GM13977 (cell line): ENCODE measurements around the gene SCRN1.

Source experiments
- DNase-seq: peaks from one replicate; pipeline ENCODE4 v3.0.0; 2012; ENCODE audit warnings: low spot score
- CTCF ChIP-seq: IDR thresholded peaks from 2 replicates; pipeline ENCODE4 v1.5.1; 2012; ENCODE audit warnings: mild to moderate bottlenecking, control low read depth; ENCODE audit not compliant: insufficient read depth; ENCODE audit errors: extremely low read depth, missing control alignments
- in situ Hi-C: fragments of 300-500 bp; cut with MboI; formaldehyde crosslinking; loops from one replicate; pipeline ENCODE4 v1.12.0; 2022; ENCODE audit warnings: low sequenced_read_pairs, low pct_unique_long_range_greater_than_20kb, mixed read lengths, inconsistent platforms; ENCODE audit not compliant: unreplicated experiment

Gene SCRN1

GRCh38 chr7:29926216-29926615 is 63.4 kb downstream of the SCRN1 start:
- no peak for DNase-seq
- TF ChIP-seq CTCF: no peak
- in situ Hi-C loops: no loop called here

- no peak for TF ChIP-seq CTCF
- in situ Hi-C loops: no loop called here
- DNase-seq: no peak
Observed at GRCh38 chr7:29924684-29925083, 64.9 kb downstream of the SCRN1 start.

- in situ Hi-C loops: no loop called here
- DNase-seq: no peak
Observed at GRCh38 chr7:29924006-29924405, 65.6 kb downstream of the SCRN1 start.

GRCh38 chr7:29922921-29923700 is 66.5 kb downstream of the SCRN1 start:
- no peak for TF ChIP-seq CTCF
- DNase-seq: no peak
- in situ Hi-C loops: no loop called here

More at GRCh38 chr7:29924006-29924405, 65.6 kb downstream of the SCRN1 start:
- TF ChIP-seq CTCF: no peak

- TF ChIP-seq CTCF: peak; percentile 87
- peak; percentile 59 for DNase-seq
- in situ Hi-C loops: no loop called here
Observed at GRCh38 chr7:29921404-29922010, 68.1 kb downstream of the SCRN1 start.

GRCh38 chr7:29920491-29920890 is 69.1 kb downstream of the SCRN1 start:
- TF ChIP-seq CTCF: no peak
- no peak for DNase-seq
- in situ Hi-C loops: no loop called here
